Activated CD8-positive, alpha-beta memory T cell treated with anti-CD3 and anti-CD28 coated beads, Interleukin-2, amount 10 ng/mL, durations not matched to agents 7 days and 5 days (primary cell): Measurements from ENCODE around the gene HOXC13. TPM values are rescaled to one million over a fixed set of nuclear protein-coding genes. Genes with fewer than 3 reads are reported as not detected.

Experiments used
- ATAC-seq: fragments of 150-1000 bp; cut with Tn5 transposase; one replicate; pipeline ENCODE4 v1.10.0; 2021; ENCODE audit warnings: moderate library complexity
- CTCF ChIA-PET: fragments of 350-600 bp; sonication (Branson Sonifier 250); formaldehyde crosslinking; loops from one replicate; lab custom pipeline; 2021; ENCODE audit warnings: antibody characterized with exemption; lab: Charles Lee
- DNase-seq: peaks from one replicate; pipeline ENCODE4 v3.0.0-alpha.2; 2020
- H3K27ac Mint-ChIP-seq: one replicate; pipeline ENCODE4 v1.8.0; 2021; ENCODE audit warnings: mild to moderate bottlenecking, mixed read lengths
- H3K27me3 Mint-ChIP-seq: one replicate; pipeline ENCODE4 v1.8.0; 2021; ENCODE audit warnings: mixed read lengths
- H3K36me3 Mint-ChIP-seq: one replicate; pipeline ENCODE4 v1.8.0; 2021; ENCODE audit warnings: mild to moderate bottlenecking, mixed read lengths
- H3K4me1 Mint-ChIP-seq: one replicate; pipeline ENCODE4 v1.8.0; 2021; ENCODE audit warnings: mixed read lengths
- H3K4me3 Mint-ChIP-seq: one replicate; pipeline ENCODE4 v1.8.0; 2021; ENCODE audit warnings: mild to moderate bottlenecking, moderate library complexity, mixed read lengths
- H3K9me3 Mint-ChIP-seq: one replicate; pipeline ENCODE4 v1.8.0; 2022; ENCODE audit warnings: low read depth, mixed read lengths
- total RNA-seq, 2 experiments: library from RNA; stranded (reverse); gene quantifications; one replicate each; pipeline ENCODE4 v1.2.3, GENCODE V29; 2021

The HOXC13 gene
- total RNA-seq, 2 experiments from 2014 or later, result not detected

GRCh38 chr12:53944209-53944608 lies 5.6 kb downstream of the HOXC13 start:
- H3K4me1 Mint-ChIP-seq, result no peaks in the 10 kb centered on the region
- ATAC-seq (no peak), DNase-seq (no peak)
- H3K36me3 Mint-ChIP-seq, result no peaks in the 10 kb centered on the region
- CTCF ChIA-PET, result no interaction called here
- H3K9me3 Mint-ChIP-seq, result no peaks in the 10 kb centered on the region
- peaks cover 93% of the 10 kb centered on the region for H3K27me3 Mint-ChIP-seq
- no peak overlapping the region for H3K4me3 Mint-ChIP-seq
- no peak overlapping the region for H3K27ac Mint-ChIP-seq

- no peak for DNase-seq
- H3K27me3 Mint-ChIP-seq, result peaks cover 94% of the 10 kb centered on the region
- no peaks in the 10 kb centered on the region for H3K4me1 Mint-ChIP-seq
- no peaks in the 10 kb centered on the region for H3K9me3 Mint-ChIP-seq
- no peaks in the 10 kb centered on the region for H3K36me3 Mint-ChIP-seq
- no peak overlapping the region for H3K4me3 Mint-ChIP-seq
- H3K27ac Mint-ChIP-seq, result no peak overlapping the region
- CTCF ChIA-PET, result interaction anchor here (0.8 to 1.4 kb wide), 2 partner anchors 88 to 188 kb away, joined by 3 to 4 read pairs; partner anchors contain the start of gene HOXC5
- no peak for ATAC-seq
Measured at GRCh38 chr12:53944907-53945847, 6.5 kb downstream of the HOXC13 start.

DNA sequence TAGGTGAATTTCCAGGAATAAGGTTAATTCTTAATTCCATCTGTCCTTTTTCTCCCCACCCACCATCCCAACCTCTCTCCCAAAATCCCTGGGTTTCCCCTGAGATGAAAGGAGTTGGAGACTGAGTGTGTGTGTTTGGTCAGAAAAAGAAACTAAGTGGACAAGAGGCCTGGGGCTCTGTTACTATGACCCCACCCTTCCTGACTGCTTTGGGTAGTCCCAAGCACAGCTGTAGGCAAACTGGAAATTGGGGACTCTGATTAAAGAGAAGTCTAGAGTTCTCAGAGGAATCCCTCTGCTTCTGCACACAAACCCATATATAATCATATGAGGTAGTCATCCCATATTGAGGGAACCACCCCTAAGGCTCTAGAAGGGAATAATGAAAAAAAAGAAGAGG lies 9.1 kb downstream of the HOXC13 start:
- CTCF ChIA-PET, result interaction anchor here (0.6 kb wide), 1 partner anchor 245 kb away, joined by 3 read pairs; no protein-coding TSS in a partner anchor
- no peak for ATAC-seq
- no peak for DNase-seq
- Mint-ChIP-seq H3K4me3 (no peak overlapping the region), H3K4me1 (no peaks in the 10 kb centered on the region), H3K27ac (no peak overlapping the region), H3K36me3 (no peaks in the 10 kb centered on the region), H3K9me3 (no peaks in the 10 kb centered on the region), H3K27me3 (peaks cover 97% of the 10 kb centered on the region)

- H3K9me3 Mint-ChIP-seq, result no peaks in the 10 kb centered on the region
- H3K36me3 Mint-ChIP-seq, result no peaks in the 10 kb centered on the region
- no peak overlapping the region for H3K4me3 Mint-ChIP-seq
- no peaks in the 10 kb centered on the region for H3K4me1 Mint-ChIP-seq
- CTCF ChIA-PET, result interaction anchor here (0.6 kb wide), 1 partner anchor 244 kb away, joined by 3 read pairs; no protein-coding TSS in a partner anchor
- no peak for DNase-seq
- no peak for ATAC-seq
- peaks cover 98% of the 10 kb centered on the region for H3K27me3 Mint-ChIP-seq
- H3K27ac Mint-ChIP-seq, result no peak overlapping the region
Measured at GRCh38 chr12:53948650-53949593, 10.3 kb downstream of the HOXC13 start.

GRCh38 chr12:53949631-53950436 lies 11.2 kb downstream of the HOXC13 start:
- Mint-ChIP-seq H3K27ac (no peak overlapping the region), H3K4me1 (no peaks in the 10 kb centered on the region), H3K36me3 (no peaks in the 10 kb centered on the region), H3K27me3 (peaks cover 98% of the 10 kb centered on the region), H3K4me3 (no peak overlapping the region), H3K9me3 (no peaks in the 10 kb centered on the region)
- ATAC-seq (no peak), DNase-seq (no peak)
- CTCF ChIA-PET, result no interaction called here

- Mint-ChIP-seq H3K4me1 (no peaks in the 10 kb centered on the region), H3K9me3 (no peaks in the 10 kb centered on the region), H3K36me3 (no peaks in the 10 kb centered on the region), H3K27me3 (peaks cover 95% of the 10 kb centered on the region), H3K27ac (no peak overlapping the region), H3K4me3 (no peak overlapping the region)
- no peak for DNase-seq
- no peak for ATAC-seq
- CTCF ChIA-PET, result no interaction called here
Measured at GRCh38 chr12:53950437-53950773, 11.8 kb downstream of the HOXC13 start.

GRCh38 chr12:53950789-53951576 lies 12.4 kb downstream of the HOXC13 start:
- Mint-ChIP-seq H3K27ac (peak overlapping the region; percentile 59), H3K27me3 (peaks cover 95% of the 10 kb centered on the region), H3K4me1 (no peaks in the 10 kb centered on the region), H3K9me3 (no peaks in the 10 kb centered on the region), H3K36me3 (no peaks in the 10 kb centered on the region), H3K4me3 (no peak overlapping the region)
- ATAC-seq (no peak), DNase-seq (no peak)
- CTCF ChIA-PET, result interaction anchor here (1.1 kb wide), 1 partner anchor 49 kb away, joined by 3 read pairs; the partner anchor contains the start of gene HOXC9

GRCh38 chr12:53951577-53952334 lies 13.1 kb downstream of the HOXC13 start:
- H3K4me3 Mint-ChIP-seq, result no peak overlapping the region
- H3K27ac Mint-ChIP-seq, result peak overlapping the region; percentile 59
- DNase-seq (no peak), ATAC-seq (no peak)
- H3K36me3 Mint-ChIP-seq, result no peaks in the 10 kb centered on the region
- no peaks in the 10 kb centered on the region for H3K9me3 Mint-ChIP-seq
- CTCF ChIA-PET, result interaction anchor here (1.1 to 1.5 kb wide), 4 partner anchors 9 to 82 kb away, joined by 3 to 5 read pairs (median 3); partner anchors contain the start of genes HOXC5 and HOXC9
- peaks cover 95% of the 10 kb centered on the region for H3K27me3 Mint-ChIP-seq
- H3K4me1 Mint-ChIP-seq, result peaks cover under 1% of the 10 kb centered on the region

DNA sequence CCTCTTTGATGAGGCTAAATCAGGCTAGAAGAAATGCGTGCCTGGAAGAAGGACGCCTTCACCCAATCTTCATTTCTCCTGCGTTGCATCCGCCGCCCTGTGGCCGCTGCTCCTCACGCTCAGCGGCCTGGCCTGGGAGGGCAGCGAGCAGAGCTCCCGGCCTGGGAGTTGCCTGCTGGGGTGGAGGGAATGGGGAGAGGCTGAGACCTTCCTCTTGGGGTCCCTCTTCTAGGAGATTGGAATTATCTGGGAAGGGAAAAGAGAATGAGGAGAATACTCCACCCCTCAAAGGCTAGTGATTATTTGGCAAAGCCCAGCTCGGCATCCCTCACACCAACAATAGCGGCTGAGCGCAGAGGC lies 13.7 kb downstream of the HOXC13 start:
- DNase-seq, result no peak
- CTCF ChIA-PET, result interaction anchor here (0.7 to 1.5 kb wide), 6 partner anchors 9 to 81 kb away, joined by 3 to 5 read pairs (median 3); partner anchors contain the start of genes HOXC5 and HOXC9
- no peak for ATAC-seq
- Mint-ChIP-seq H3K4me3 (no peak overlapping the region), H3K27ac (peak overlapping the region; percentile 59), H3K27me3 (peaks cover 96% of the 10 kb centered on the region), H3K9me3 (no peaks in the 10 kb centered on the region), H3K36me3 (no peaks in the 10 kb centered on the region), H3K4me1 (peaks cover 2% of the 10 kb centered on the region)

GRCh38 chr12:53952871-53953734 lies 14.5 kb downstream of the HOXC13 start:
- no peak for DNase-seq
- Mint-ChIP-seq H3K4me3 (no peak overlapping the region), H3K27me3 (peaks cover 96% of the 10 kb centered on the region), H3K4me1 (peaks cover 2% of the 10 kb centered on the region), H3K9me3 (no peaks in the 10 kb centered on the region), H3K27ac (peak overlapping the region; percentile 61), H3K36me3 (no peaks in the 10 kb centered on the region)
- no peak for ATAC-seq
- CTCF ChIA-PET, result interaction anchor here (0.7 to 1.8 kb wide), 7 partner anchors 8 to 248 kb away, joined by 3 to 5 read pairs (median 3); partner anchors contain the start of genes HOXC13 and HOXC5
